ENCODE measurements around the gene PWWP2B.

Gene PWWP2B

GRCh38 chr10:132401401-132402118 lies 4.6 kb downstream of the PWWP2B start:
- no peak overlapping the region for H3K4me3 ChIP-seq (ENCODE audit: low read depth, low read length)
- TF ChIP-seq CTCF (IDR thresholded peaks at IDR 0.05; ENCODE audit: low read depth, low read length) (no peak), POLR2A (IDR thresholded peaks at IDR 0.05; ENCODE audit: extremely low read depth, insufficient read length) (no peak), MAX (IDR thresholded peaks at IDR 0.05; ENCODE audit: low read depth, low read length) (no peak), MYC (IDR thresholded peaks at IDR 0.05; ENCODE audit: low read depth, low read length) (no peak)
- no peak for DNase-seq (ENCODE audit: low read depth)

- TF ChIP-seq MYC (IDR thresholded peaks at IDR 0.05; ENCODE audit: low read depth, low read length), result no peak
- TF ChIP-seq CTCF (IDR thresholded peaks at IDR 0.05; ENCODE audit: low read depth, low read length), result no peak
- H3K4me3 ChIP-seq (ENCODE audit: low read depth, low read length), result no peak overlapping the region
- DNase-seq (ENCODE audit: low read depth), result no peak
Observed at GRCh38 chr10:132402781-132403241, 5.8 kb downstream of the PWWP2B start.

- no peak for DNase-seq (ENCODE audit: low read depth)
- TF ChIP-seq MYC (IDR thresholded peaks at IDR 0.05; ENCODE audit: low read depth, low read length) (no peak), MAX (IDR thresholded peaks at IDR 0.05; ENCODE audit: low read depth, low read length) (no peak), CTCF (IDR thresholded peaks at IDR 0.05; ENCODE audit: low read depth, low read length) (no peak), POLR2A (IDR thresholded peaks at IDR 0.05; ENCODE audit: extremely low read depth, insufficient read length) (no peak)
- no peak overlapping the region for H3K4me3 ChIP-seq (ENCODE audit: low read depth, low read length)
Observed at GRCh38 chr10:132403511-132404168, 6.6 kb downstream of the PWWP2B start.

GRCh38 chr10:132404169-132404880 lies 7.3 kb downstream of the PWWP2B start:
- TF ChIP-seq POLR2A (IDR thresholded peaks at IDR 0.05; ENCODE audit: extremely low read depth, insufficient read length), result no peak
- no peak for TF ChIP-seq CTCF (IDR thresholded peaks at IDR 0.05; ENCODE audit: low read depth, low read length)
- TF ChIP-seq MAX (IDR thresholded peaks at IDR 0.05; ENCODE audit: low read depth, low read length), result no peak
- no peak for TF ChIP-seq MYC (IDR thresholded peaks at IDR 0.05; ENCODE audit: low read depth, low read length)
- no peak for DNase-seq (ENCODE audit: low read depth)
- no peak overlapping the region for H3K4me3 ChIP-seq (ENCODE audit: low read depth, low read length)

GRCh38 chr10:132404911-132405462 lies 8.0 kb downstream of the PWWP2B start:
- TF ChIP-seq POLR2A (IDR thresholded peaks at IDR 0.05; ENCODE audit: extremely low read depth, insufficient read length) (no peak), MYC (IDR thresholded peaks at IDR 0.05; ENCODE audit: low read depth, low read length) (no peak), MAX (IDR thresholded peaks at IDR 0.05; ENCODE audit: low read depth, low read length) (no peak), CTCF (IDR thresholded peaks at IDR 0.05; ENCODE audit: low read depth, low read length) (no peak)
- H3K4me3 ChIP-seq (ENCODE audit: low read depth, low read length), result no peak overlapping the region
- no peak for DNase-seq (ENCODE audit: low read depth)

All from NB4 (cell line).